ENCODE measurements around the gene DCAF7. TPM values are rescaled to one million over a fixed set of nuclear protein-coding genes. Genes with fewer than 3 reads are reported as not detected.

The DCAF7 gene
- polyA plus RNA-seq, 1 donor: 77.5 TPM

Other genes starting within 250 kb of the DCAF7 start
- 35.0 TPM for gene CYB561, start 104.2 kb upstream of the DCAF7 start, polyA plus RNA-seq
- 244 TPM for gene ACE, start 73.4 kb upstream of the DCAF7 start, polyA plus RNA-seq
- 6.9 TPM for gene KCNH6, start 27.1 kb upstream of the DCAF7 start, polyA plus RNA-seq
- 20.3 TPM for gene TACO1, start 50.4 kb downstream of the DCAF7 start, polyA plus RNA-seq
- gene MAP3K3, start 71.9 kb downstream of the DCAF7 start, polyA plus RNA-seq: 16.5 TPM
- gene LIMD2, start 149.6 kb downstream of the DCAF7 start, polyA plus RNA-seq: 19.4 TPM
- 43.3 TPM for gene STRADA, start 191.3 kb downstream of the DCAF7 start, polyA plus RNA-seq
- gene CCDC47, start 223.1 kb downstream of the DCAF7 start, polyA plus RNA-seq: 104 TPM
- gene DDX42, start 223.7 kb downstream of the DCAF7 start, polyA plus RNA-seq: 136 TPM